ENCODE data around the gene MALRD1. TPM values are rescaled to one million over a fixed set of nuclear protein-coding genes. Genes with fewer than 3 reads are reported as not detected.

MALRD1 gene
- total and polyA plus RNA-seq, 2 of the 8 experiments (the other 6 are each of a cell fraction or from before 2014, with no cell fraction given), result 0.32 to 0.35 TPM

DNA sequence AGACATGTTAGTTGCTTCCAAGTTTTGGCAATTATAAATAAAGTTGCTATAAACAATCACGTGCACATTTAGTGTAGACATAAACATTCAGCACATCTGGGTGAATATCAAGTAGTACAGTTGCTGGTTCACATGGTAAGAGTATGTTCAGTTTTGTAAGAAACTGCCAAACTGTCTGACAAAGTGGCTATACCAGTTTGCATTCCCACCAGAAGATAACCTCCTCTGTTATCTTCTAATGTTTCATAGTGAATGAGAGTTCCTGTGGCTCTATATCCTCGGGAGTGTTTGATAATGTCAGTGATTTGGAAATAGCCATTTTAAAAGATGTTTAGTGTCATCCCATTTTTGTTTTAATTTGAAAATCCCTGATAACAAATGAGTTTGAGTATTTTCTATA, 508.1 kb downstream of the MALRD1 start:
- CTCF ChIA-PET (ENCODE audit: partially characterized antibody), result no interaction called here
- Histone ChIP-seq H3K4me2 (ENCODE audit: insufficient read depth in 1 of 2, low read depth in 2 of 2, low read length in 2 of 2) (no peak overlapping the region), H3K18ac (ENCODE audit: extremely low read depth, low read length) (no peak overlapping the region), H3K4me1 (replicated peaks in 1 of 4; ENCODE audit: control insufficient read depth in 3 of 4, insufficient read depth in 4 of 4, low read length in 3 of 4) (no peaks in the 10 kb centered on the region), H3K27ac (ENCODE audit: low read depth, low read length) (no peak overlapping the region), H2AFZ (ENCODE audit: low read length) (no peak overlapping the region), H2BK15ac (ENCODE audit: low read length) (no peak overlapping the region), H3K14ac (ENCODE audit: insufficient read length) (no peak overlapping the region), H2BK12ac (ENCODE audit: low read depth, low read length) (no peak overlapping the region), H3K27me3 (replicated peaks in 1 of 4; ENCODE audit: control insufficient read depth in 3 of 4, extremely low read depth in 1 of 4, insufficient read depth in 3 of 4, low read length in 3 of 4) (no peaks in the 10 kb centered on the region), H3K56ac (replicated peaks; ENCODE audit: insufficient read length, low read depth, low read length) (no peak overlapping the region), H4K5ac (ENCODE audit: insufficient read length, low read depth, low read length) (no peak overlapping the region), H3K36me3 (ENCODE audit: control insufficient read depth in 2 of 4, insufficient read depth in 4 of 4, low read length in 3 of 4) (no peaks in the 10 kb centered on the region), H3K9me3 (ENCODE audit: insufficient read depth in 2 of 2, low read depth in 1 of 2, low read length in 1 of 2) (no peaks in the 10 kb centered on the region), H2BK5ac (ENCODE audit: low read depth, low read length) (no peak overlapping the region), H3K79me2 (ENCODE audit: control insufficient read depth in 1 of 2, insufficient read depth in 2 of 2, low read length in 2 of 2) (no peaks in the 10 kb centered on the region), H3K23ac (ENCODE audit: insufficient read length) (no peak overlapping the region), H2AK5ac (ENCODE audit: low read depth, low read length) (no peak overlapping the region), H3K23me2 (ENCODE audit: low read depth, low read length) (no peaks in the 10 kb centered on the region), H4K8ac (ENCODE audit: extremely low read depth, insufficient read depth, low read length) (no peak overlapping the region), H3K4ac (replicated peaks; ENCODE audit: insufficient read length, low read depth, low read length) (no peak overlapping the region), H4K91ac (replicated peaks; ENCODE audit: insufficient read length, low read length) (no peak overlapping the region), H2BK20ac (ENCODE audit: low read length) (no peak overlapping the region), H3K9ac (replicated peaks in 1 of 4; ENCODE audit: extremely low read depth in 1 of 4, low read depth in 3 of 4, low read length in 3 of 4) (no peak overlapping the region), H3K4me3 (ENCODE audit: extremely low read depth in 1 of 4, insufficient read depth in 2 of 4, low read depth in 3 of 4, low read length in 4 of 4) (no peak overlapping the region), H3K79me1 (ENCODE audit: low read depth, low read length) (no peaks in the 10 kb centered on the region), H4K20me1 (replicated peaks in 1 of 2; ENCODE audit: control insufficient read depth in 1 of 2, insufficient read depth in 2 of 2, low read length in 2 of 2) (no peaks in the 10 kb centered on the region), H2BK120ac (replicated peaks; ENCODE audit: low read depth, low read length) (no peak overlapping the region)
- 96% methylated on average over 2 of the region's 2 CpGs; no CpG with 5 or more reads in 1 of the 2 experiments for WGBS, 2 experiments (ENCODE audit: extremely low coverage in 1 of 2, insufficient coverage in 1 of 2, insufficient read length in 1 of 2, insufficient replicate concordance in 2 of 2, low coverage in 1 of 2, low lambda C conversion rate in 2 of 2, missing lambda C conversion rate in 1 of 2)
- POLR2A ChIA-PET (ENCODE audit: partially characterized antibody), result no interaction called here
- DNase-seq (ENCODE audit: low read depth in 1 of 2, low spot score in 2 of 2) (no peak), FAIRE-seq (no peak)
- TF ChIP-seq TBP (IDR thresholded peaks at IDR 0.05; ENCODE audit: low read depth, low read length) (no peak), SAP30 (IDR thresholded peaks at IDR 0.05; ENCODE audit: insufficient read depth, insufficient replicate concordance, low read length) (no peak), CEBPB (IDR thresholded peaks at IDR 0.05; ENCODE audit: low read depth, low read length) (no peak), RNF2 (IDR thresholded peaks at IDR 0.05; ENCODE audit: borderline replicate concordance, low read depth, low read length, missing control alignments, poor library complexity, severe bottlenecking) (no peak), BACH1 (IDR thresholded peaks at IDR 0.05; ENCODE audit: low read length) (no peak), HDAC2 (IDR thresholded peaks at IDR 0.05; ENCODE audit: borderline replicate concordance in 1 of 2, low read depth in 2 of 2, low read length in 2 of 2) (no peak), TCF12 (IDR thresholded peaks at IDR 0.05; ENCODE audit: low read depth, low read length) (no peak), JUN (IDR thresholded peaks at IDR 0.05; ENCODE audit: low read depth, low read length) (no peak), POLR2A (IDR thresholded peaks at IDR 0.05; ENCODE audit: control extremely low read depth in 1 of 2, low read depth in 2 of 2, low read length in 2 of 2) (no peak), POU5F1 (IDR thresholded peaks at IDR 0.05; ENCODE audit: low read depth, low read length) (no peak), RBBP5 (IDR thresholded peaks at IDR 0.05; ENCODE audit: borderline replicate concordance, low read depth, low read length) (no peak), ZNF274 (IDR thresholded peaks at IDR 0.05; ENCODE audit: borderline replicate concordance, extremely low read depth, low read length) (no peak)
